IPS DF 4.7 (cell line): ENCODE measurements around the gene KHNYN.
"Not testable (repeated sequence)": the region's sequence is repeated elsewhere in the genome, so short reads cannot be mapped to it uniquely, and the experiment has no call there.

Source experiments
- DNase-seq: peaks from one replicate; pipeline ENCODE4 v3.0.0-alpha.2; 2013; ENCODE audit warnings: low spot score; ENCODE audit errors: extremely low read depth

The KHNYN gene

GRCh38 chr14:24429395-24430142 is at the start of gene KHNYN, which contains the start of gene CBLN3:
Gene KHNYN (plus strand): TSS chr14:24429954. CDS start chr14:24430731, 777 bp downstream.
Gene CBLN3 (minus strand): TSS chr14:24429668. CDS start chr14:24429054, 614 bp downstream.
- no peak for DNase-seq

DNA sequence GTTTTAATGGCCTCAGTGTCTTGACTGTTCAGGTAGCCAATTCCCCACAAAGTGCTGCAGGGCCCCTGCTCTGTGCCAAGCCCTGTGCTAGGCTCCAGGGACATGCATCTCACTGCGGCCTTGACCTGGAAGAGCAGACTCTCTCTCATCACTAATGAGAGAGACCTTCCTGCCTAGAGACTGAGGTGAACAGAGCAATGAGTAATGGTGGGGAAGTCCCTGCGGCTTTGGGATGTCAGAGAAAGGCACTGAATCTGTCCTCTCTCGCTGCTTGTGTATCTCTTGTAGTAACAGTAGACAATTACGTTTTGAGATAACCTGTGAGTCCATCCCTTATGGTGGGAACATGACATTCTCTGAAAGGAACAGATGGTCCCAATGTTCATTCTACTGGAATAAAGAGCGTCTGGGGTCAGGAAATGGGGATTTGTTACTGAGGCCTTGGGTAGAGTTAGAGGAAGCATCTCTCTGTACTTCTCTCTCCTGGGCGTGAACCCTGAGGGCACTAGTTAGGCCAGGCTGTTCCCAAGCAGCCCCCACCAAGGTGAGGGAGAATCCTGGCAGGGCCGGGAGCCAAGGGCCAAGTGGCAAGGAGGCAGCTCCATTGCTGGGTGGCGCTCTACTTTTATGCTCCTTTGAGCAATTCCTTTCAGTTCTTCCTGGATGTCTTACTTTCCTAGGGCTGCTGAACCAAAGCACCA is 48.2 kb upstream of the KHNYN start:
- no peak for DNase-seq

GRCh38 chr14:24382064-24382371 is 47.7 kb upstream of the KHNYN start:
- DNase-seq = no peak

- no peak for DNase-seq
These were observed 45.6 kb upstream of the KHNYN start for GRCh38 chr14:24384169-24384568.

- no peak for DNase-seq
These were observed 44.2 kb upstream of the KHNYN start for GRCh38 chr14:24385524-24385923.

DNA sequence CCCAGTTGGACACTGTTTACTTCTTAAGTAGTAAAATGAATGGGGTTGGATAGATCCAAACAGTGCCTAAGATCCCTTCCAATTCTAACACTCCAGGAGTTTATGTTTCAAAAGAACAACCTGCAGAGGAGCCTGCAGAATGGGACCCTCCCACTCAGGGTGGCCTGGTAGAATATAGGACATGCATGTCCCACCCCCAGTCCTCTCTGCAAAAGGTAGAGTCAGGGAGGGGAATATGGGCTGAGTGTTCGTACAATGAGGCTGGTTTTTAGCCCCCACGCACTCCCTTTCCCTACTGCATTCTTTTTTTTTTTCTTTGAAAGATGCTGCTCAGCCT is 42.8 kb upstream of the KHNYN start:
- DNase-seq = no peak

DNA sequence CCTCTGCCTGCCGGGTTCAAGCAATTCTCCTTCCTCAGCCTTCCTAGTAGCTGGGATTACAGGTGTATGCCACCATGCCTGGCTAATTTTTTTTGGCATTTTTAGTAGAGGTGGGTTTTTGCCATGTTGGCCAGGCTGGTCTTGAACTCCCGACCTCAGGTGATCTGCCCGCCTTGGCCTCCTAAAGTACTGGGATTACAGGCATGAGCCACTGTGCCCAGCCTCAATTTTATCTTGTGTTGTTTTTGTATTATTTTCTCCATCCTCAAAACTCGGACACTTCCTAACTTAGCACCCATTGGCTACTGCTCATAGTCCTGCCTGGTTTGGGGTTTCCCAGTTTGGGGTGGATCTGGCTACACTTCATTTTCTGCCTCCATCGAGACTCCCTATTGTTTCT is 42.2 kb upstream of the KHNYN start:
- not testable (repeated sequence) for DNase-seq

DNA sequence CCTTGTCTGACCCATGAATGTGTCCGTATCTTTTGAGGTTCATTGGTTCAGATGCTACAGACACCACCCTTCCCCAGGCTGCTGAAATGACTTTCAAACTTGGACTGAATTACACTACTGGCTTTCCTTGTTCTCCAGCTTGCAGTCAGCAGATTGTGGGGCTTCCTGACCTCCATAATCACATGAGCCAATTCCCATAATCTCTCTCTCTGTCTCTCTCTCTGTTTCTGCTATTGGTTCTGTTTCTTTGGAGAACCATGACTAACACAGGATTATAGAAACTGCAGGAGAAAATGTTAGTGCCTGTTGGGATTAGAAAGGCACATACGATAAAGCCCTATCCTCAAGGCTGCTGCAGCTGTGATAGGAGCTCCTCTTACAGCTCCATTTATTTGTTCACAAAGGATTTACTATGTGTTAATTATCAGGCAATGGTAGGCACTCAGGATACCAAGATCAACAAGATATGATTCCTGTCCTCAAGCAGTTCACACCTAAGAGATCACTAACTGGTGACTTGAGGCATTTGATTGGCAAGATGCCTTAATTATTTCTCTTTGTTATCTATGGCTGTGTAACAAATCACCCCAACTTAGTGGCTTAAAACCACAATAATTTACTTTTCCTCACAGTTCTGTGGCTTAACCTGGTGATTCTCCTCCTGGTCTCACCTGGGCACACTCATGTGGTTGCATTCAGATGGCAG is 41.1 kb upstream of the KHNYN start:
- DNase-seq = no peak

- no peak for DNase-seq
These were observed 40.4 kb upstream of the KHNYN start for GRCh38 chr14:24389226-24389848.

DNA sequence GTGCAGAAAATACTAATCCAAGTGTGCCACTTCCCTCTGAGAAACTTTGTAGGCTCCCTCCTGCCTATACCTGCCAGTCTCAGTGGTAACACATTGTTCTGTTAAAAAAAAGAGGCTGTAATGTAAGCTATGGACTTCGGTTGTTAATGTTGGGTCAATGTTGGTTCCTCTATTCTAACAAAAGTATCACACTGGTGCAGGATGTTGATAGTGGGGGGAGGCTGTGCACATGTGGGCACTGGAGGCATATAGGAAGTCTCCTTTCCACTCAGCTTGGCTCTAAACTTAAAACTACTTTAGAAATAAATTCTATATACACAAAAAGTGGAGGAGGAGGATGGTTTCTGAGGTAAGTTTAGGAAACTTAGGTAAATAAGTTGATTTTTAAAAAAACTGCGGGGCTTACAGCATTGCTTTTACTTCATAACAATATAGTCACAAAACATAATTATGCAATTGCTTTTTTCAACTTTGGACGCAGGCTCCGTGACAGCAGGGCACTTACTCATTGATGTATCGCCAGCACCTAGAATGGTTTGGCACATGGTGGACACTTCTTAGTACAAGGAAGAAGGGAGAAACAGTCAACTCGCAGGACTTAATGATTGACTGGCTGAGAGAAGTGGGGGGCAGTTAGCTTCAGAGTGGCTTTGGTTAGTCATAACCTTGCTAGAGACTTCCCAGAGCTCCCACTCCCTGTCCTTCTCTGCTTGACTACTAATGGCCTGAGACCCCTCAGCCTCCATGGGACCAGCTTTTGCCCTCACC is 38.9 kb upstream of the KHNYN start:
- DNase-seq = no peak

- no peak for DNase-seq
These were observed 37.2 kb upstream of the KHNYN start for GRCh38 chr14:24392325-24393091.

GRCh38 chr14:24394275-24394674 is 35.5 kb upstream of the KHNYN start:
- DNase-seq = no peak

DNA sequence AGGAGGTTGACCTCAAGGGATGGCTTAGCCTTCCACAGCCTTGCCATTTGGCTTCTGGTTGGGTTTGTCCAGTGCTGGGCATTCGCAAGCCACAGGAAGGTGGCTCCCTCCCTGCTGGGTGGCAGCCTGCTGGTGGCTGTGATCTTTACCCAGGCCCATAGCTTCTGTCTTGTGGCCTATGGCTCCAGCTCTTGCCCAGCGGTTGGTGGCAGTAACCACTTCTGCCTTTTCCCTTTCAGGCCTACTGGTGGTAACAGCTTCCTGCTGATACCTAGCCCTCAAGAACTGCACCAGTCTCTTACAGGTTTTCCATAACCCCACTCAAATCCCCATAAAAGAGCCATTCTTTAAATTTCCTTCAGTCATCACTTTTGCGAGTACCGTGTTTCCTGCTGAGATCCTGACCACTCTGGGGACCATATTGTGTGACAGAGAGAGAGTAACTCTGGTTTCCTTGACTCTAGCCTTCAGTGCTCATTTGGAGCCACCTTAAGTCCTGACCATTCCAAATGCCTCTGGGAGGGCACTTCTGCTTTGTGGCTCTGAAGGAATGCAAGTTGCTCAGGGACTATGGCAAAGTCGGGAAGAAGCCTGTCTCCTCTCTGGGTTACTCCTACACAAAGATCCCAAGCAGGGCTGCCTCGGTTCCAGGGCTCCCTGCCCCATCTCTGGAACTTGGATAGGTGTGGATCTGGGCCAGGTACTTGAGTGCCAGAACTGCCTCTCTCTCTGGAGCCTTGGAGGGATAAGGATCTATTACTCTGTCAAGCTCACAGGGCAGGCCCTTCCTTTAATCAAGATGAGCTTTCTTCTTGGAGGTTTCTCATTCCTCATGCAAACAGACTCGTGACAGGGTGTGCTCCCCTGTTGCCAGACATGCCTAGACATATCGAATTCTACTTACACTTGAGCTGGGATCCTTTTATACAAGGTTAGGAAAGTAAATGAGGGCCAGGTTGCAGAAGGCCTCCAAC is 33.9 kb upstream of the KHNYN start:
- no peak for DNase-seq

DNA sequence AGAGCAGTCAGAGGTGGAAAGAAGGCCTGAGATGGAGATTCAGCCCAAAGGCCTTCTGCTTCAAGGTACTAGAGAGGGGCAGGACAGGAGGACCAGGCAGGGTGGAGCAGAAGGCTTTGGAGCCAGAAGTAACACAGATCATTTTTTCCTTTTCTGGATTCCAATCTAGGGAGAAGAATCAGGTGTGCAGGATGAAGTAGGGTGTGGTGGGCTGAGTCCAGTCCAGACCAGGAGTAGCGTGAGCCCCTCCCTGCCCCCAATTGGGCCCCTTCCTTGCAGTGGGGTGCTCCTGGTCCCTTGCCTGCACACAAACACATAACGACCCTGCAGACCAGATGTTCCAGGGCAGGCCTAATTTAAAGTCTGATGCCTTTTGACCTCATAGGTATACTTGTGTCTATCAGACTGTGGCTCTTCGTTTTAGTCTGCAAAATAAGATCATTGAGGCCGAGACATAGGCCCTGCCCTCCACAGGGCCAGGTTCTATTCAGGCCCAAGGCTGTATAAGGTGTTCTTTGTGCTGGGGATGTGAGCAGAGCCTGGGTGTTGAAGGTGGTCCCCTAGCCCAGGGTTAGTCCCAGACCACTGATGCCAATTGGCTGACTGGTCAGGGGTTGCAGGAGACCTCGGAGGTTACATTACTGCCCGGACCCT is 32.0 kb upstream of the KHNYN start:
- no peak for DNase-seq

- DNase-seq = no peak
These were observed 31.5 kb upstream of the KHNYN start for GRCh38 chr14:24398293-24398652.

DNA sequence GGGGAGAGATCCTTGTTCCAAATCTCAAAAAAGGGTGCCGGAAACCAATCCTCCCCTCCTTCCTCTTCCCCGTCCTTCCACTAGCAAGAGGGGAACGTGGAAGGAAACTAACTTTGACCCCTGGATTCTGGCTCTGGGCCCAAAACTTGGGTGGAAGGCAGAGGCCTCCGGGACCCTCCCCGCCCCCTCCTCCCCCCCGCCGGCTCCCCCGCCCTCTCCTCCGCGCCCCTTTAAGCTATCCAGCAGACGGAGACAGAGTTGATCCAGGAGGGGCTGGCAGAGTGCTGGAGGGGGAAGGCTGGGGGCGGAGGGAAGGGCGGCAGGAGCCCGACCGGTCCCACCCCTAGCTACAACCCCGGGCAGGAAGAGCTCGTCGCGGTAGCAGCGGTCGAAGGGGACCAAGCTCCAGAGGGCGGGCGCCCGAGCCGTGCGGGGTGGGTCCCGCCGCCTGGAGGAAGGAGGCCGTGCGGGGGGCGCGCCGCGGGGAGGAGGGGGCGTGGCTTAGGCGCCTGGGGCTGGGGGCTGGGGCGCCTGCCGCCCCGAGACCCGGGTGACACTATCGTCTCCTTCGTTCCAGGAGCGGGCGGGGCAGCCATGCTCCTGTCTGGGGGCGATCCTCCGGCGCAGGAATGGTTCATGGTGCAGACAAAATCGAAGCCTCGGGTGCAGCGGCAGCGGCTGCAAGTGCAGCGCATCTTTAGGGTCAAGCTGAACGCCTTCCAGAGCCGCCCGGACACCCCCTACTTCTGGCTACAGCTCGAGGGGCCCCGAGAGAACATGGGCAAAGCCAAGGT is 30.9 kb upstream of the KHNYN start, which contains the start of gene NYNRIN:
TSS of gene NYNRIN (plus strand) at position 351 of the 794 bp plus-strand sequence. CDS start at position 595, 244 bp downstream.
- DNase-seq = no peak

- DNase-seq = no peak
These were observed 30.3 kb upstream of the KHNYN start for GRCh38 chr14:24399447-24399822.
